C4-2B (cell line): Measurements from ENCODE around the gene ICAM2.

ENCODE experiments used
- ZFX ChIP-seq: fragments of 450-650 bp; IDR thresholded peaks from 2 replicates; pipeline ENCODE4 v1.6.1; 2017
- TF ChIP-seq, protein P1 (sequence below): fragments of 450-650 bp; conservative IDR thresholded peaks from 2 replicates; pipeline ENCODE4 v1.5.1; 2017; ENCODE audit warnings: mild to moderate bottlenecking

DNA sequence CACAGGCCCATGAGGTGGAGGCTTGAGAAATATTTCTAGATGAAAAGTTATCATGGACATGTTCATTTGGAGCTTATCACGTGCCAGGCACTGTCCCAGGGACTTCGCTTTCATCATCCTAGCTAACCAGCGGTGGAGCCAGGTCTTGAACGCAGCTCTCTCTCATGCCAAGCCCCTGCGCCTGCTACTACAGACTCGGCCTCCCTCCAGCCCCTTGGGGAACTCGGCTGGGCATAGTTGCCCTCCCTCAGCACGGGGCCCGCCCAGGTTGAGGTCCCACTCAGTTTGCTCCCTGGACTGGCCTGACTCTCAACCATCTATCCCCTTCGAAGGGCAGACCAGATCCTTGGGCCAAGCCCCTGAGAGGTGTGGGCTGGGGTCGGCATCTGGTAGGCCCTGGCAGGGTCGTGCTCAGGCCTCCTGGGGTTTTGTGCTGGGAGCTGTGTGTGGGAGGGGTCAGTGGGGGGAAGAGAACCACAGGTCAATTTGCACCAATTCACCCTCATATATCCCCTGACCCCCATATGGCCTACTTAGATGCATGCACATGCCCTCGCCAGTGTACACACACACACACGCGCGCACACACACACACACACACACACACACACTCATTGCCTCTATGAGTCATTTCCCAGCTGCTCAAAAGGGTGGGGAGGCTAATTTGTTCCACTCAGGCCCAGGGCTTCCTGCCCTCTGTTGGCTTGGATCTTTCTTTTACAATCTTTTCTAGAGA lies 35.6 kb downstream of the ICAM2 start:
- TF ChIP-seq, protein P1, sequence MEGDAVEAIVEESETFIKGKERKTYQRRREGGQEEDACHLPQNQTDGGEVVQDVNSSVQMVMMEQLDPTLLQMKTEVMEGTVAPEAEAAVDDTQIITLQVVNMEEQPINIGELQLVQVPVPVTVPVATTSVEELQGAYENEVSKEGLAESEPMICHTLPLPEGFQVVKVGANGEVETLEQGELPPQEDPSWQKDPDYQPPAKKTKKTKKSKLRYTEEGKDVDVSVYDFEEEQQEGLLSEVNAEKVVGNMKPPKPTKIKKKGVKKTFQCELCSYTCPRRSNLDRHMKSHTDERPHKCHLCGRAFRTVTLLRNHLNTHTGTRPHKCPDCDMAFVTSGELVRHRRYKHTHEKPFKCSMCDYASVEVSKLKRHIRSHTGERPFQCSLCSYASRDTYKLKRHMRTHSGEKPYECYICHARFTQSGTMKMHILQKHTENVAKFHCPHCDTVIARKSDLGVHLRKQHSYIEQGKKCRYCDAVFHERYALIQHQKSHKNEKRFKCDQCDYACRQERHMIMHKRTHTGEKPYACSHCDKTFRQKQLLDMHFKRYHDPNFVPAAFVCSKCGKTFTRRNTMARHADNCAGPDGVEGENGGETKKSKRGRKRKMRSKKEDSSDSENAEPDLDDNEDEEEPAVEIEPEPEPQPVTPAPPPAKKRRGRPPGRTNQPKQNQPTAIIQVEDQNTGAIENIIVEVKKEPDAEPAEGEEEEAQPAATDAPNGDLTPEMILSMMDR: no peak
- no peak for TF ChIP-seq ZFX
